ENCODE data around the gene CIB2.
A peak's percentile ranks its signal among the peaks of the same experiment; 100 is the strongest.

The CIB2 gene

GRCh38 chr15:78149068-78149804, 18.0 kb upstream of the CIB2 start, which contains the start of gene IDH3A:
IDH3A (plus strand) TSS chr15:78149362; CDS start chr15:78149404, 42 bp downstream.
- DNase-seq (ENCODE audit: low spot score): peak; percentile 100

GRCh38 chr15:78148392-78149067, 17.3 kb upstream of the CIB2 start:
- DNase-seq (ENCODE audit: low spot score): no peak

GRCh38 chr15:78147566-78147965, 16.3 kb upstream of the CIB2 start:
- no peak for DNase-seq (ENCODE audit: low spot score)

GRCh38 chr15:78146425-78147154, 15.3 kb upstream of the CIB2 start:
- no peak for DNase-seq (ENCODE audit: low spot score)

- DNase-seq (ENCODE audit: low spot score): no peak
Measured at GRCh38 chr15:78142332-78142731, 11.1 kb upstream of the CIB2 start.

GRCh38 chr15:78140292-78140691, 9.0 kb upstream of the CIB2 start:
- DNase-seq (ENCODE audit: low spot score): no peak

GRCh38 chr15:78139578-78139977, 8.3 kb upstream of the CIB2 start:
- no peak for DNase-seq (ENCODE audit: low spot score)

- DNase-seq (ENCODE audit: low spot score): no peak
Measured at GRCh38 chr15:78133801-78134200, 2.6 kb upstream of the CIB2 start.

- DNase-seq (ENCODE audit: low spot score): no peak
Measured at GRCh38 chr15:78130466-78131294, 565 bp downstream of the CIB2 start.

- no peak for DNase-seq (ENCODE audit: low spot score)
Measured at GRCh38 chr15:78129751-78130287, 1.4 kb downstream of the CIB2 start.

- DNase-seq (ENCODE audit: low spot score): no peak
Measured at GRCh38 chr15:78129077-78129750, 2.0 kb downstream of the CIB2 start.

GRCh38 chr15:78127882-78128281, 3.4 kb downstream of the CIB2 start:
- DNase-seq (ENCODE audit: low spot score): no peak

- no peak for DNase-seq (ENCODE audit: low spot score)
Measured at GRCh38 chr15:78125267-78125666, 6.0 kb downstream of the CIB2 start.

- DNase-seq (ENCODE audit: low spot score): no peak
Measured at GRCh38 chr15:78120523-78120922, 10.7 kb downstream of the CIB2 start.

GRCh38 chr15:78112551-78112950, 18.7 kb downstream of the CIB2 start:
- DNase-seq (ENCODE audit: low spot score): no peak

GRCh38 chr15:78111788-78112187, 19.5 kb downstream of the CIB2 start:
- DNase-seq (ENCODE audit: low spot score): no peak

GRCh38 chr15:78110916-78111475, 20.2 kb downstream of the CIB2 start:
- DNase-seq (ENCODE audit: low spot score): no peak

- DNase-seq (ENCODE audit: low spot score): no peak
Measured at GRCh38 chr15:78110096-78110495, 21.1 kb downstream of the CIB2 start.

- no peak for DNase-seq (ENCODE audit: low spot score)
Measured at GRCh38 chr15:78109156-78109555, 22.1 kb downstream of the CIB2 start.

- peak; percentile 78 for DNase-seq (ENCODE audit: low spot score)
Measured at GRCh38 chr15:78108300-78109084, 22.8 kb downstream of the CIB2 start.

Data from LoVo (cell line).